HG02759 (cell line): ENCODE measurements around the gene ABCB9.
"Not testable (repeated sequence)": the region's sequence is repeated elsewhere in the genome, so short reads cannot be mapped to it uniquely, and the experiment has no call there.

Experiments
- ATAC-seq: cut with Tn5 transposase; IDR thresholded peaks from one replicate; pipeline ENCODE4 v1.9.1; 2021; ENCODE audit warnings: mild to moderate bottlenecking, moderate library complexity; ENCODE audit not compliant: unreplicated experiment

The ABCB9 gene

DNA sequence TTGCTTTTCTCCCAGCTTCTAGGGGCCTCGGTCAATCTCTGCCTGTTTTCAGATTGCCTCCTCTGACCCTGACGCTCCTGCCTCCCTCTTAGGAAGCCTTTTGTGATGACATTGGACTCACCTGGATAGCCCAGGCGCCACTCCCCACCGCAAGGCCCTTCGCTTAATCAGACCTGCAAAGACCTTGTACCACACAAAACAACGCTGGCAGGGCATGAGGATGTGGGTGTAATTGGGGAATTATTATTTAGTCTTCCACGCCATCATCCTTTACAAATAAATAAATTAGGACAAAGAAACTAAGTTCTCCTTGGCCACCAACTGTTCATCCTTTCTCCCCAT is 62.6 kb downstream of the ABCB9 start:
- ATAC-seq, result no peak

DNA sequence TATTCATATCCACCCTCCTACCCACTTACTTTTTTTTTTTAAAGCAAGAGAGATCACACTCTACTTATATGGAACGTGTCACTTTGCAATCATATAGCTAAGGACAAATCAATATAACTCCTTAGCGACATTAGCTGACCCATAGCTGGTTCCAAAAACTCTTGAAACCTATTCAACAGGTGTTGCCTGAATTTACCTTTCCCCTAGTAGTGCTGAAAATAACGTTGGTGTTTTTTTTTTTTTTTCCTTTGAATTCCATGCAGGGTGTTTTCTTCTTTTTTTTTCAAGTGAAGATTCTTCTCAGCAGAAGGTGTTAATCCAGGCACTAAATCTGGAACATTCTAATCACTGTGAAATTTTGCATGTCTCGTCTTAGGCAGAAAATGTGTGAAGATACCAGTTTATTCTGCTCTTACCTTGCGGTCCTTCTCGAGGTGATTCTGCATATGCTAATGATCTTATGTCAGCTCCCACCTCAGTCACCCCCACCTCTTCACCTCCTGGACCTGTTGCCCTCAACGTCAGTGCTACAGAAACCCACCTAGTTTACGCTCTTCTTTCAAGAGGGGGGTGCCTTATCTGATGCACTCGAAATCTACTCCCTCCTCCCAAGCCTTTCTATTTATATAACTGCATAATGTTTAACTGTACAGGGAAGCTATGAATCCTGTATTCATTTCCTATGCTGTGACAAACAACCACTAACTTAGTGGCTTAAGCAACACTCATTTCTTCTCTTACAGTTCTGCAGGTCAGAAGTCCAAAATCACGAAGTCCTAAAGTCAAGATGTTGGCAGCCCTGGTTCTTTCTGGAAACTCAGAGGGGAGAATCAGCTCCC is 63.2 kb downstream of the ABCB9 start:
- ATAC-seq, result no peak

DNA sequence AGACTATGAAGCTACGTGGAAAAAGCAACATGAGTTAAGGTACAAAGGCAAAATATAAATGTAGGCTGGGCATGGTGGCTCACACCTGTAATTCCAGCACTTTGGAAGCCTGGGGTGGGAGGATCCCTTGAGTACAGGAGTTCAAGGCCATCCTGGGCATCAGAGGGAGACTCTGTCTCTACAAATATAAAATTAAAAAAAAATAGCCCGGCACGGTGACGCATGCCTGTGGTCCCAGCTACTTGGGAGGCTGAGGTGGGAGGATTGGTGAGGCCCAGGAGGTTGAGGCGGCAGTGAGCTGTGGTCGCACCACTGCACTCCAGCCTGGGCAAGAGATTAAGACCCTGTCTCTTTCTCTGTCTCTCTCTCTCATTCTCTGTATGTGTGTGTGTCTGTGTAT is 66.4 kb downstream of the ABCB9 start:
- ATAC-seq, result no peak

DNA sequence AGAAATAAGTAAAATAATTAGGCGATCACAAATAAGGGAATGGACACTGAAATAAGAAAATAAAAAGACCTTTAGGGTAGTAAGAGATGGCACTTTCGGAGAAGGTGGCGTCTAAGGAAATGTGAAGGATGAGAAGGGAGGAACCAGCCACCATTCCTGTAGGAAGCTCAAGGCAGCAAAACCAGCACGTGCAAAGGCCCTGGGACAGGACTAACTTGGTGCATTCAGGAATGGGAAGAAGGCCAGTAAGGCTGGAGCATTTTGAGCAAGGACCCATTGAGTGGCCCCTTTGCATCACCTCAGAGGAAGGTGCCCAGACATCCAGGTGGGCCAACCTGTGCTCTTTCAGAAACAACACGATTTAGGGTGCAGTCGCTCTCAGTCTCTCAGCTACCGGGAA is 69.6 kb downstream of the ABCB9 start:
- no peak for ATAC-seq

DNA sequence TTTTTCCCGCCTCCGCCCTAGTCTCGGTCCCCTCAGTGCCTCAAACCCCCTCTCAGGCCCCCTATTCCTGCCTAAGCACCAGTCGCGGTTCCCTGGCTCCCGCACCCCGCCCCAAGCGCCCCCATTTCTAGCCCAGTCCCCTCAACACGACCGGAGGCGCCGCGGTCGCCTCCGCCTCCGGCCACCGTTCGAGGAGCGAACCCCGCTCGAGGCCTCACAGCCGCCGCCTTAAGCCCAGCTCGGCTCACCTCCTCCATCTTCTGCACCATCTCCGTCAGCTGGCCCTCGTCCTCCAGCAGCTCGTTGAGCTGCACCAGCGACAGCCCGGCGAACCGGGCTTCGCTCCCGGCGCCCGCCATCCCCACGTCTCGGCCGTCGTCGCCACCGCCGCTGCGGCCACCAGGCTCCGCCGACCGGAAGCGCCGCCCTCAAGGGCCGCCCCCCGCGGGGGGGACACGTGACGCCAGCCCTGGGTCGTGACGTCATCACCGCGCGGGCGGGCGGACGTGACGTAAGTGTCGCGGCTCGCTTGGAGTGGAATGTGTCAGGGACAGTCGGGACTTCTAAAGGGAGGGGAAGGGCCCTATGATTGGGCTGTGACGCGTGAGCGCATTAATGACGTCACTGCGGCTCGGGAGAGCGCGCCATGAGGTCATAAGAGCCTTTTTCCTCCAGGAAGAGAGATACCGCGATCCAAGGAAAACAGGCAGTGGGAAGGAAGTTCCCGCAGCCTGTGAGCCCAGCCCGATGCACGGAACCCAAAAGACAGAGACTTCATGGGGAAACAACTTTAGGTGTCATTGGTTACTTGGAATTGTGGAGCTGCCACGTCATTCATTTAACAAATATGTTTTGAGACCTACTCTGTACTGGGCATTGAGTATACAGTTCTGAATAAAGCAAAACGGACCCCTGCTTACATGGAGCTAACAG is 70.3 kb downstream of the ABCB9 start, which contains the start of gene VPS37B:
TSS of gene VPS37B (minus strand) at position 421 of the 933 bp plus-strand sequence. CDS start at position 359, 62 bp downstream.
- ATAC-seq, result no peak

DNA sequence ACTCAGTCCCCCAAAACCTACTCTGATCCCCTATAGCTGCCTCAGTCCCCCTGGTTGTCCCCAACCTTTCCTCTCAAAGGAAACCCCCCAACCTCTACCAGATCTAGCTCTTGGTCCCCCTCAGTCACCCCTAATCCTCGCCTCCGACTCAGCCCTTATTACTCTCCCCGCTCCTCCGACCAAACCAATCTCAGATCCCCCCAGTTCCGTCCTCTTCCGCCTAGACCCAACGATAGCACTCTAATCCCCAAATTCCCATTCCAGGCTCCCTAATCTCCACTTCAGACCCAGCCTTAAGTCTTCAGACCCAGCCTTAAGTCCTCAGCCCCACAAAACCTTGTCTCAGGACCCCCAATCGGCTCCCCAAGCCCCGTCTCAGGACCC is 71.0 kb downstream of the ABCB9 start:
- ATAC-seq, result no peak

DNA sequence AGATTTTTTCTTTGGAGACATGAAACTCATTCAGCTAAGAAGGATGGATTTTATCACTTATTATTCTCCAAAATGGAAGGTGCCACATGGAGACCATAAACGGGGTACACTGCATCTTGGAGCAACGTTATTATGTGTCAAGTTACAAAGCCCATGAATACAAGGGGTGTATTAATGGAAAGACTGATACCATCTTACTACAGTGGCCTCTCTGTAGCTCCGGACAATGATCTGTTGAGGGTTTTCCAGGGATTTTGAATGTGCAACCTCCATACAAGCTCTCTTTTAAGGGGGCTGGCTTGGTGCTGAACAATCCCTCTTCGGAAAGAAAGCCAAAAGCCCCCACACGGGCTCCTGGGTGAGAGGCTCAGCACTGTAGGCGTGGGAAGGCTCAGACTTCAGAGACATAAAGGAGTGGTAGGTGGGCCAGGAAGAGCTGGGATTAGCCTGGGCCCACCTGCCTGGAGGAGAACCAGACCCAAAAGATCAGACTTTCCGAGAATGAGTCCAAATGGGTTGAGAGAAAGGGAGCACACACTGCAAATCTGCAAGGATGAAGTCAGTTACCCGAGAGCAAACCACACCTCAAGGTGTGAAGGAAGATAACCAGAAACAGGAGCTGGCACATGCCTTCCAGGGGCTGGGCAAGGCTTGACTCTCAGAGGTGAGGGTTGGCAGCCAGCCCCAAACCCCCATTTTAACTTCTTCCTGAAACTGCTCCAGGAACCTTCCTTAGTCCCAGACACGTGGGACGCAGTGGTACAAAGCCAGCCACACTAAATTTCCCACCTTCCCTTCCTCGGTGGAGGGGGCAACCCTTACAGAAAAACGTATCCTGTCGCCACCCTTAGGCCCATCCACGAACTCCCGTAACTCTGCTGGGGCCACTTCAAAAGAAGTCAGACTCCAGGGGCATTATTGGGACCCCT is 71.8 kb downstream of the ABCB9 start:
- no peak for ATAC-seq

DNA sequence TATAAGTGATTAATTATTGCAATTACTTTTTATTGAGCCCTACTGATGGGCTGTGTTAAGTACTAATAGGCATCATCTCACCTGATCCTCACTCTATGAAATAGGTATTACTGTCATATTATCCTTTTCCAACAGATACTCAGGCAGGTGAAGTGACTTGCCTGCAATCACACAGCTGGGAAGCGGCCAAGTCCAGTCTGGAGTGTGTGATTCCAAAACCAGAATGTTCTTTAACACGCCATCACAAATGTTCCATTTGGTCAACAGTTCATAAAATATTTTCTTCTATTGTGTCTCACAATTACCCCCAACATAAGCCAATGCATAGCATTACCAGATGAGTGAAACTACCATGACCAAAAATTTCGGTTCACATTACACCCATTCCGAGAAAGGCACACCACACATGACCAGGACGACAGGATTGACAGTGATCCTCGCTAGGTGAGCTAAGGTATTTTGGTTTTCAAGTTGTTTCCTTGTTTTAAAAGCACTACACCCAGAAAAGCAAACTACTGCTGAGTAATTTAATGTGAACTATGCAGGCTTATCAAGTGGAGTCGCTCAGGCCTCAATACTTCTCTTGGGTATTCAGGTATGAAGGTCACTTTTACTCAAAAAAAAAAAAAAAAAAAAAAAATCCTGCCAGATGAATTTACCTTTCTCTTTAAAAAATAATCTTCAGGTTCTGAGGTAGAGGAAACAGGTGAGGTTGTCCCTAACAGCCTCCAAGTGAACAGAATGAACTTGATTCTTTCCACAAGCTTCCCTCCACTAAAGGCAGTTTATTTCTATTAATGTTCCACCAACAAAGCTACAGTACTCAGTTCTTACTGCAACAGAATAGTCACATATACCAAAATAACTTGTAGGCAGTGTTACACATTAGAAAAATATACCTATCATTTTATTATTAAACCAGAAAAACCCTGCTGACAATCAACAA is 72.8 kb downstream of the ABCB9 start:
- ATAC-seq, result no peak

DNA sequence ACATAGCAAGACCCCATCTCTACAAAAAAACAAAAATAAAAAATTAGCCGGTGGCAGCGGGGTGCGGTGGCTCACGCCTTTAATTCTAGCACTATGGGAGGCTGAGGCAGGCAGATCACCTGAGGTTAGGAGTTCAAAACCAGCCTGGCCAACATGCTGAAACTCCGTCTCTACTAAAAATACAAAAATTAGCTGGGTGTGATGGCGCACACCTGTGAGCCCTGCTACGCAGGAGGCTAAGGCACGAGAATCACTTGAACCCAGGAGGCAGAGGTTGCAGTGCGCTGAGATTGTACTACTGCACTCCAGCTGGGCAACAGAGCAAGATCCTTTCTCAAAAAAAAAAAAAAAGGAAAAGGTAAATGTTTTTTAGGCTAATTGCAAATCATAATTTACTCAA is 73.5 kb downstream of the ABCB9 start:
- not testable (repeated sequence) for ATAC-seq

DNA sequence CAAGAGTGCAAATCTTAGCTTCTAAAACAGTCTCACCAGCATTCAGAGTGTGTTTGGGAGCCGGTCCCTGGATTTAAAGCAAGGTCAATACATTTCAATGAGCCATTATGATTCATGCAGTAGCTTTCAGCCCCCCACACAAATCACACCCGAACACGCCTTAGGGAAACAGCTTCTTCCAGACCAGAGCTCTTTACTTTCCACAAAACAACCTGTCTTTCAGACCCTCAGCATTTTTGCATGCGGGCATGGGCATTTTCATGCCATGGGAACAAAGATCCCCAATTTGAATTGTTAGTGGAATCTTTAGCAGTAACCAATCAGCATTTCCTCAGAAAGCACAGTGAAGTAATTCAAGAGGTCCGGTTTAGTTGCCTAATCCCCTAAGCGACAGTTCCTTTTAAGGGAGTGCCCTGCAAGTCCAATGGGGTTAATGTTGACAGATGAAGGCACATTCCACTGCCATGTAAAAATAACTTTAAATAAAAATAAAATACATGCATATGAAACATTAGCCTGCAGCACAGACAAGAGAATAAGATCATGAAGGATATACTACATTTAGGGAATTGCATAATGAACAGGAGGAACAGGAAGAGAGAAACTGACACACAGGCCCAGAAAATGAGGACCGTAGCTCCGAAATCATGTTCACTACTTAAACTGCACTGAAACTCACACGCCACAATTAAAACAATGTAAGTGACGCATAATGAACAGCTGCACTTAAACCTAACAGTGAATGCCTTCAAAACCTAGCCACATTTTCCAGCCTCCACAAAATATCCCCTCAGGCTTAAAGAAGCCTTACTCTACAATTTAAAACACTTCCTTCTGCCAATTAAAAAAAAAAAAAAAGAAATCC is 74.4 kb downstream of the ABCB9 start:
- no peak for ATAC-seq

DNA sequence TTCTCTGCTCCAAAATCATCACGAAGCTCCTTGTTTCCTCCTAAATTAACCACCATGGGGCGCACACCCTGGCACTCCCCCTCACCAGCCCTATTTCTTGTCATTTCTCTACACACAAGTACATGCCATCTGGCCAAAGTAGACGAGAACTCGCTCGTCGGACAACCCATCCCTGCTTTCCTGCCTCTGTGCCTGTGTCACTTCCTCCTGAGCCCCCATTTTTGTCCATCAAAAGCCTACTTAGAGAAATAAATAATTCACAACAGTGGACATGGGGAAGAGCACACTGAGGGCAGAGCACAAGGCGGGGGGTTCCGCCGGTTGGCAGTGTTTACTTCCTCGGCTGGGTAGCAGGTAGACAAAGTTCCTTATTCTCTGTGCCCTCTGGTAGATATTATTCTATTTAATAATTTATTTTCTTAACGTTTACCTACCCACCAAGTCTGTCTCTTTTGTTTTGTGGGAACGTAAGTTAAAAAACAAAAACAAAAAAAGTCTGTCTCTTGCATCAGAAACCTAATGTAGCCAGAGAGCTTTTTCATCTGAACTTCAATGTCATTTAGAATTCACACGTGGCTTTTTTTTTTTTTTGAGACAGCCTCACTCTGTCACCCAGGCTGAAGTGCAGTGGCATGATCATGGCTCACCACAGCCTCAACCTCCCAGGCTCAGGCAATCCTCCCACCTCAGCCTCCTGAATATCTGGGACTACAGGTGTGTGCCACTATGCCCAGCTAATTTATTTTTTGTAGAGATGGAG is 76.3 kb downstream of the ABCB9 start:
- ATAC-seq, result no peak

DNA sequence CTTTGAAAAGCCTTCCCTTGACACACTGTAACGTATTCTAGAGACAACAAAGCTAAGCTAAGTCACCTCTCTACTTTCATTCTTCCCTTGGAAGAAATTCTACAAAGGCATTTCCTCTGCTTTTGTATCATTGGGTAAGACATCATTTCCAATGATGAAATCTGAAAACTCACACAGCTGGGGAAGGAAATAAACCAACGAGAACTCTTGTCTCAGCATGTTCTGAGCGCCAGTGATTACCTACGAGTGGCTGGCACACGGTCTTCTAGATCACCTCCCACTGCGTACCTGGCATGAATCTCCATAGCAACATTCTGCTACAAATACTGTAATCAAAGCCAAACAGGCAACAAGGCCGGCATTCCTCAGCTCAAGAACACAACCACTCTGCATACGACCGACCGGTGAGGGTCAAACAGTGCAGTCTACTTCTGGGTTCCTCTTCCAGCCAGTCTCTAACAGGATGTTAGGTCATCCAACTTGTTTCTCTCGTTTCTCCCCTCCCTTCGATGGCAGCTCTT is 78.0 kb downstream of the ABCB9 start:
- ATAC-seq, result no peak

DNA sequence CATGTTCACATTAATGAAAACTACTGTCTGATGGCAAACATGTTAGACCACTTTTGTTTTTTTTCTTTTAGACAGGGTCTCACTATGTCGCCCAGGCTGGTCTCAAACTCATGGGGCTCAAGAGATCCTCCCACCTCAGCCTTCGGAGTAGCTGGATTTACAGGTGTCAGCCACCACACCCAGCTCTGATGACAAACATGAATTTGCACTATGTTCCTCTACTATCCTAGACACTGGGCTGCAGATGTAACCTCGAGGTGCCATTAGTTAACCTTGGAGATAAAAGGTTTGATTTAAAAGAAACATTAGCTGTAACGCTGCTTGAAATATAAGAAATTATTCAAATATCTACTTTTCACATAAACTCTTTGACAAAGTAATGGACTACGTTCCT is 78.4 kb downstream of the ABCB9 start:
- no peak for ATAC-seq

DNA sequence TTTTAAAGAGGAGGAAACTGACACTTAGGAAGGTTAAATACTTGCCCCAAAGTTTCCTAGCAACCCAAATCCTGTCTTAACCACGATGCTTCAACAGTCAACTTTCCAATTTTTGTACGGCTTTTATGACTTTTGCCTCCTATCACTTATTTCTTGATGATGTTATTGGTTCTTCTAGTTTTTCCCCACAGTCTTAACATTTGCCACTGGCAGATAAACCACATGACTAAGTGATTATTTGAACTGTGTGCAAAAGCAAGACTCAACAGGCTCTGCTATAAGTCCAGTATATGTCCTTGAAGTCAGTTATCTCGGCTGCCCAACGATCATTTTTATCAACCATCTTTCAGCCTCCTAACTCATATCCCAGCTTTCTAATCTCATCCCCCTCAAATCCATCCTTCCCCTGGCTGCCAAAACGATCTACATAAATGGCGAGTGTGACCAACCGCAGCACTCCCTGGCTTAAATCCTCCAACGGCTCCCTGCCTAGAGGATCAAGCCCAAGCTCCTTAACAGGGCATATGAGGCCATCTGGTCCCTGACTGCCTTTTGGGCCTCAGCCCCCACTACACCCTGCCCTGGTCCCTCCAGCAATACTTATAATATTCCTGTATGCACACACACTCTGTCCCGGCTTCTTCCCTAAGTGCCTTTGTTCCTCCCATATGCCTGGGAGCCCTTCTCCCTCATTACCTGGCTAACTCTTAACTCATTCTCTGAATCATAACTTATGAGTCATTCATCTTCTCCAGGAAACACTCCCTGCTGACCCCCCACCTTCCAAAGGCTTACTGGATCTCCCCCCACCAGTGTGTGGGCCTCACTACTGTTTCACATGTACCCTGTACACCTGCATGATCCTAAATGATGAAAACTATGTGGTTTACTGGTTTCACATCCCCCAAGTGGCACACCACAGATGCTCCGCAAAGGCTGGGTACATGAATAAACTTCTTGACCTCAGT is 79.1 kb downstream of the ABCB9 start:
- peak; percentile 87 for ATAC-seq

DNA sequence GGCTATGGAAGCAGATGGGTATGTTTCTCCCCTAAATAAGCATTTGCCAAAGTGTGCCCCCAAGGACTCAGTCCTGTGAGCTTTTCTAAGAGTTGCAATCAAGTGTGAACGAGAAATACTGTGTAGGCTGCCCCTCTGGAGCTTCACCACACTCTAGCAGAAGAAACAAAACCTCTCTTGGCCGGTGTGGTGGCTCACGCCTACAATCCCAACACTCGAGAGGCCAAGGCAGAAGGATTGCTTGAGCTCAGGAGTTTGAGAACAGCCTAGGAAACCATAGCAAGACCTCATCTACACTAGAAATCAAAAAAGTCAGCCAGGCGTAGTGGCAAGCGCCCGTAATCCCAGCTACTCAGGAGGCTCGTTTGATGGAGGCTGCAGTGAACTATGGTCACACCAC is 80.1 kb downstream of the ABCB9 start:
- no peak for ATAC-seq

DNA sequence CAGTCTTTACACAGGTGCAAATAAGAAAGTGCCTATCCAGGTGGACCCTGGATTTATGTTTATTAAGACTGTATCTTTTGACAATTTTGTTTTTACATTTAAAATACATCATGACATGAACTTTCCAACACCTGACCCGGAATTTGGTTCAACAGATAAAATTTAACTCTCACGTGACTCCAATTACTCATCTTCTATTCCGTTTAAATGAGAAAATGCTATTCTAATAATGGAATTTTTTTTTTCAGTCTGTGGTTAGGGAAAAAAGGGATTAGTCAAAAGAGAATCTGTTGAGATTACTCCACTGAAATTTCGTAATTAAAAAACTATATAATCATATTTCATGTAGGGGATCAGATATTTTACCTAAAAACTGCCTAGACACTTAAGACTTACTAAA is 81.4 kb downstream of the ABCB9 start:
- ATAC-seq, result no peak
